ENCODE data around the gene SLC12A9.

The SLC12A9 gene

GRCh38 chr7:100886142-100886935, 33.8 kb downstream of the SLC12A9 start:
- no peak for DNase-seq

- DNase-seq = no peak
Observed at GRCh38 chr7:100886936-100887515, 34.5 kb downstream of the SLC12A9 start.

- no peak for DNase-seq
Observed at GRCh38 chr7:100887516-100888290, 35.2 kb downstream of the SLC12A9 start.

- DNase-seq = no peak
Observed at GRCh38 chr7:100888291-100888987, 35.9 kb downstream of the SLC12A9 start.

- DNase-seq = no peak
Observed at GRCh38 chr7:100888988-100889750, 36.7 kb downstream of the SLC12A9 start, which contains the start of gene UFSP1. TSS of gene UFSP1 (minus strand) at chr7:100889715. CDS start at chr7:100889271, 444 bp downstream.

GRCh38 chr7:100890653-100891567, 38.4 kb downstream of the SLC12A9 start:
- no peak for DNase-seq

GRCh38 chr7:100891568-100892247, 39.2 kb downstream of the SLC12A9 start:
- DNase-seq = no peak

GRCh38 chr7:100892364-100893317, 40.1 kb downstream of the SLC12A9 start:
- DNase-seq = no peak

- DNase-seq = no peak
Observed at GRCh38 chr7:100893318-100893895, 40.9 kb downstream of the SLC12A9 start.

- DNase-seq = no peak
Observed at GRCh38 chr7:100893910-100894721, 41.6 kb downstream of the SLC12A9 start.

GRCh38 chr7:100894860-100895700, 42.6 kb downstream of the SLC12A9 start:
- no peak for DNase-seq

GRCh38 chr7:100895701-100895955, 43.1 kb downstream of the SLC12A9 start, which contains the start of gene ACHE:
TSS of gene ACHE (minus strand) at chr7:100895888. CDS start at chr7:100894232, 1,656 bp downstream.
- no peak for DNase-seq

GRCh38 chr7:100895956-100896731, 43.6 kb downstream of the SLC12A9 start:
- no peak for DNase-seq

- DNase-seq = no peak
Observed at GRCh38 chr7:100896732-100897608, 44.5 kb downstream of the SLC12A9 start.

GRCh38 chr7:100897772-100898454, 45.4 kb downstream of the SLC12A9 start:
- no peak for DNase-seq

All from NCI-H1048 (cell line).